ENCODE measurements around the gene PES1. TPM values are rescaled to one million over a fixed set of nuclear protein-coding genes. Genes with fewer than 3 reads are reported as not detected.
A peak's percentile ranks its signal among the peaks of the same experiment; 100 is the strongest.

PES1 gene
- total RNA-seq, 1 experiment from 2014 or later = 145 TPM

GRCh38 chr22:30602049-30602448 lies 10.3 kb upstream of the PES1 start:
- Mint-ChIP-seq H3K4me3 (ENCODE audit: unreplicated experiment) (no peak overlapping the region), H3K4me1 (ENCODE audit: insufficient read depth, unreplicated experiment) (no peaks in the 10 kb centered on the region), H3K27me3 (ENCODE audit: insufficient read depth, unreplicated experiment) (no peaks in the 10 kb centered on the region), H3K9me3 (ENCODE audit: unreplicated experiment) (no peaks in the 10 kb centered on the region), H3K36me3 (ENCODE audit: insufficient read depth, unreplicated experiment) (no peaks in the 10 kb centered on the region), H3K27ac (ENCODE audit: low read depth, unreplicated experiment) (no peak overlapping the region)
- ChIA-PET CTCF (interaction anchor here (0.7 to 1.4 kb wide), 7 partner anchors 8 to 345 kb away, joined by 3 to 5 read pairs (median 3); no protein-coding TSS in a partner anchor), POLR2A (interaction anchor here (0.9 kb wide), 1 partner anchor 12 kb away, joined by 3 read pairs; no protein-coding TSS in a partner anchor)
- peak; percentile 30 for TF ChIP-seq CTCF (IDR thresholded peaks at IDR 0.05; ENCODE audit: unreplicated experiment)
- intact Hi-C loops (cut with micrococcal nuclease) = loop anchor here (1.0 kb wide), 1 partner anchor 157 kb away; no protein-coding TSS in a partner anchor
- BruUV-seq (replicated peaks) = no TSS peak
- peak; percentile 38 for DNase-seq (ENCODE audit: unreplicated experiment)

GRCh38 chr22:30601464-30601863 lies 9.8 kb upstream of the PES1 start:
- BruUV-seq (replicated peaks) = no TSS peak
- CTCF ChIA-PET = interaction anchor here (0.5 to 1.4 kb wide), 8 partner anchors 8 to 345 kb away, joined by 3 to 5 read pairs (median 3); no protein-coding TSS in a partner anchor
- TF ChIP-seq CTCF (IDR thresholded peaks at IDR 0.05; ENCODE audit: unreplicated experiment) = no peak
- no peaks in the 10 kb centered on the region for H3K27me3 Mint-ChIP-seq (ENCODE audit: insufficient read depth, unreplicated experiment)
- H3K4me3 Mint-ChIP-seq (ENCODE audit: unreplicated experiment) = no peak overlapping the region
- H3K9me3 Mint-ChIP-seq (ENCODE audit: unreplicated experiment) = no peaks in the 10 kb centered on the region
- POLR2A ChIA-PET = interaction anchor here (0.9 kb wide), 1 partner anchor 11 kb away, joined by 3 read pairs; no protein-coding TSS in a partner anchor
- no peaks in the 10 kb centered on the region for H3K36me3 Mint-ChIP-seq (ENCODE audit: insufficient read depth, unreplicated experiment)
- intact Hi-C loops (cut with micrococcal nuclease) = no loop called here
- DNase-seq (ENCODE audit: unreplicated experiment) = no peak
- H3K4me1 Mint-ChIP-seq (ENCODE audit: insufficient read depth, unreplicated experiment) = no peaks in the 10 kb centered on the region
- no peak overlapping the region for H3K27ac Mint-ChIP-seq (ENCODE audit: low read depth, unreplicated experiment)

GRCh38 chr22:30600921-30601320 lies 9.2 kb upstream of the PES1 start:
- intact Hi-C loops (cut with micrococcal nuclease) = no loop called here
- no peaks in the 10 kb centered on the region for H3K27me3 Mint-ChIP-seq (ENCODE audit: insufficient read depth, unreplicated experiment)
- no peaks in the 10 kb centered on the region for H3K4me1 Mint-ChIP-seq (ENCODE audit: insufficient read depth, unreplicated experiment)
- DNase-seq (ENCODE audit: unreplicated experiment) = no peak
- CTCF ChIA-PET = interaction anchor here (0.5 to 1.4 kb wide), 5 partner anchors 8 to 311 kb away, joined by 3 to 5 read pairs (median 3); no protein-coding TSS in a partner anchor
- BruUV-seq (replicated peaks) = no TSS peak
- H3K36me3 Mint-ChIP-seq (ENCODE audit: insufficient read depth, unreplicated experiment) = no peaks in the 10 kb centered on the region
- H3K9me3 Mint-ChIP-seq (ENCODE audit: unreplicated experiment) = no peaks in the 10 kb centered on the region
- no peak for TF ChIP-seq CTCF (IDR thresholded peaks at IDR 0.05; ENCODE audit: unreplicated experiment)
- no peak overlapping the region for H3K4me3 Mint-ChIP-seq (ENCODE audit: unreplicated experiment)
- no peak overlapping the region for H3K27ac Mint-ChIP-seq (ENCODE audit: low read depth, unreplicated experiment)
- POLR2A ChIA-PET = interaction anchor here (0.7 kb wide), 1 partner anchor 8 kb away, joined by 3 read pairs; no protein-coding TSS in a partner anchor

GRCh38 chr22:30598986-30599385 lies 7.3 kb upstream of the PES1 start:
- CTCF ChIA-PET = interaction anchor here (0.6 kb wide), 1 partner anchor 180 kb away, joined by 6 read pairs; no protein-coding TSS in a partner anchor
- BruUV-seq (replicated peaks) = no TSS peak
- POLR2A ChIA-PET = no interaction called here
- no peak for DNase-seq (ENCODE audit: unreplicated experiment)
- no peaks in the 10 kb centered on the region for H3K27me3 Mint-ChIP-seq (ENCODE audit: insufficient read depth, unreplicated experiment)
- no peak overlapping the region for H3K27ac Mint-ChIP-seq (ENCODE audit: low read depth, unreplicated experiment)
- no peaks in the 10 kb centered on the region for H3K36me3 Mint-ChIP-seq (ENCODE audit: insufficient read depth, unreplicated experiment)
- intact Hi-C loops (cut with micrococcal nuclease) = no loop called here
- TF ChIP-seq CTCF (IDR thresholded peaks at IDR 0.05; ENCODE audit: unreplicated experiment) = no peak
- no peak overlapping the region for H3K4me3 Mint-ChIP-seq (ENCODE audit: unreplicated experiment)
- H3K9me3 Mint-ChIP-seq (ENCODE audit: unreplicated experiment) = no peaks in the 10 kb centered on the region
- no peaks in the 10 kb centered on the region for H3K4me1 Mint-ChIP-seq (ENCODE audit: insufficient read depth, unreplicated experiment)

Measured in MCF 10A (cell line).